ENCODE measurements around the gene SCN10A. TPM values are rescaled to one million over a fixed set of nuclear protein-coding genes. Genes with fewer than 3 reads are reported as not detected.

SCN10A gene
- total RNA-seq, 4 donors from 2014 or later: not detected

GRCh38 chr3:38746641-38747040, 69.4 kb downstream of the SCN10A start:
- no peak for DNase-seq (ENCODE audit: low spot score in 2 of 2)
- WGBS, 2 donors: 76 to 83% methylated on average over 1 of the region's 1 CpG
- intact Hi-C loops (cut with DNase I; ENCODE audit: low total_unique reads): no loop called here
- H3K4me3 ChIP-seq (ENCODE audit: low read depth, poor library complexity, severe bottlenecking): no peak overlapping the region
- TF ChIP-seq POLR2A (IDR thresholded peaks at IDR 0.05): no peak
- TF ChIP-seq CTCF (IDR thresholded peaks at IDR 0.05): no peak

GRCh38 chr3:38743043-38743442, 73.0 kb downstream of the SCN10A start:
- no peak overlapping the region for H3K4me3 ChIP-seq (ENCODE audit: low read depth, poor library complexity, severe bottlenecking)
- intact Hi-C loops (cut with DNase I; ENCODE audit: low total_unique reads): no loop called here
- TF ChIP-seq POLR2A (IDR thresholded peaks at IDR 0.05) (no peak), CTCF (IDR thresholded peaks at IDR 0.05) (no peak)
- 71 to 76% methylated on average over 7 of the region's 7 CpGs for WGBS, 2 donors
- DNase-seq (ENCODE audit: low spot score in 2 of 2): no peak

GRCh38 chr3:38742550-38742949, 73.5 kb downstream of the SCN10A start:
- DNase-seq (ENCODE audit: low spot score in 2 of 2): no peak
- intact Hi-C loops (cut with DNase I; ENCODE audit: low total_unique reads): no loop called here
- no peak overlapping the region for H3K4me3 ChIP-seq (ENCODE audit: low read depth, poor library complexity, severe bottlenecking)
- no peak for TF ChIP-seq CTCF (IDR thresholded peaks at IDR 0.05)
- no peak for TF ChIP-seq POLR2A (IDR thresholded peaks at IDR 0.05)
- 97 to 100% methylated on average over 1 of the region's 1 CpG for WGBS, 2 donors

- no peak for DNase-seq (ENCODE audit: low spot score in 2 of 2)
- intact Hi-C loops (cut with DNase I; ENCODE audit: low total_unique reads): no loop called here
- TF ChIP-seq CTCF (IDR thresholded peaks at IDR 0.05): no peak
- TF ChIP-seq POLR2A (IDR thresholded peaks at IDR 0.05): no peak
- no peak overlapping the region for H3K4me3 ChIP-seq (ENCODE audit: low read depth, poor library complexity, severe bottlenecking)
Measured at GRCh38 chr3:38740537-38740936, 75.5 kb downstream of the SCN10A start.

- TF ChIP-seq CTCF (IDR thresholded peaks at IDR 0.05): no peak
- no peak for TF ChIP-seq POLR2A (IDR thresholded peaks at IDR 0.05)
- intact Hi-C loops (cut with DNase I; ENCODE audit: low total_unique reads): no loop called here
- H3K4me3 ChIP-seq (ENCODE audit: low read depth, poor library complexity, severe bottlenecking): no peak overlapping the region
- no peak for DNase-seq (ENCODE audit: low spot score in 2 of 2)
- WGBS, 2 donors: 68 to 74% methylated on average over 3 of the region's 3 CpGs
Measured at GRCh38 chr3:38739931-38740330, 76.1 kb downstream of the SCN10A start.

GRCh38 chr3:38739396-38739689, 76.7 kb downstream of the SCN10A start:
- no peak for DNase-seq (ENCODE audit: low spot score in 2 of 2)
- 52 to 64% methylated on average over 5 of the region's 5 CpGs for WGBS, 2 donors
- no peak for TF ChIP-seq CTCF (IDR thresholded peaks at IDR 0.05)
- TF ChIP-seq POLR2A (IDR thresholded peaks at IDR 0.05): no peak
- intact Hi-C loops (cut with DNase I; ENCODE audit: low total_unique reads): no loop called here
- H3K4me3 ChIP-seq (ENCODE audit: low read depth, poor library complexity, severe bottlenecking): no peak overlapping the region
